AG04450 (cell line): ENCODE measurements around the gene SLC8A1. TPM values are rescaled to one million over a fixed set of nuclear protein-coding genes. Genes with fewer than 3 reads are reported as not detected.

Source experiments
- CTCF ChIA-PET: fragments of 300-600, 350-600 bp; formaldehyde crosslinking; extraction: SDS; loops from one replicate; lab custom pipeline; 2022; ENCODE audit warnings: antibody characterized with exemption, inconsistent platforms; lab: Charles Lee
- POLR2A ChIA-PET: fragments of 350-600 bp; formaldehyde crosslinking; extraction: SDS; loops from one replicate; lab custom pipeline; 2021; ENCODE audit warnings: antibody characterized with exemption, inconsistent platforms; lab: Yijun Ruan, JAX
- DNase-seq: peaks from one replicate; pipeline ENCODE4 v3.0.0-alpha.2; 2011; ENCODE audit warnings: low read depth, low spot score
- H3K27ac ChIP-seq: one replicate; pipeline ENCODE4 v1.5.1; 2012; ENCODE audit warnings: low read depth, low read length, control low read depth
- H3K27me3 ChIP-seq: one replicate; pipeline ENCODE4 v1.6.0; 2012; ENCODE audit warnings: low read length; ENCODE audit not compliant: control insufficient read depth, insufficient read depth
- H3K4me3 ChIP-seq: 2 replicates; pipeline ENCODE4 v1.5.1; 2011; ENCODE audit warnings: mild to moderate bottlenecking, low read depth, low read length, control low read depth
- H3K9me3 ChIP-seq: 2 replicates; pipeline ENCODE4 v1.5.1; 2012; ENCODE audit warnings: low read length; ENCODE audit not compliant: control insufficient read depth, insufficient read depth
- CTCF ChIP-seq: IDR thresholded peaks from 2 replicates; pipeline ENCODE4 v1.5.1; 2011; ENCODE audit warnings: low read depth, low read length, control low read depth, inconsistent platforms
- polyA plus RNA-seq: library from polyadenylated mRNA; depleted of rRNA; stranded (reverse); fragments of >200 nt; gene quantifications from 2 replicates; pipeline ENCODE4 v1.2.3, GENCODE V29; 2011

Gene SLC8A1
- polyA plus RNA-seq, 1 experiment: 19.3 TPM

DNA sequence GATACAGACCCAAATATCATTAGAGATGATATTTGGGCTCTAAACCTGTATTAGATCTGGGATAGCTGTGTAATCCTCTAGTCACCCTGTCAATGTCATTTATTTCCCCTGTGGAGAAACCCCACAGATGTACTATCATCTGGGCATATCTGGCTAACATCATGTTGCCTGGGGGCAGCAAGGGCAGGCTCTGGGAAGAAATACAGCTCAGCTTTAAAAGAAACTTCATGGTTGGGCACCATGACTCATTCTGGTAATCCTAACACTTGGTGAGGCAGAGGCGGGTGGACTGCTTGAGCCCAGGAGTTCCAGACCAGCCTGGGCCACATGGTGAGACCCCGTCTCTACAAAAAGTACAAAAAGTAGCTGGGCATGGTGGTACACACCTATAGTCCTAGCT is 282.5 kb downstream of the SLC8A1 start:
- TF ChIP-seq CTCF: no peak
- no peaks in the 10 kb centered on the region for H3K27me3 ChIP-seq
- DNase-seq: no peak
- no peak overlapping the region for H3K27ac ChIP-seq
- no peaks in the 10 kb centered on the region for H3K9me3 ChIP-seq
- CTCF ChIA-PET: no interaction called here
- POLR2A ChIA-PET: no interaction called here
- no peak overlapping the region for H3K4me3 ChIP-seq

- no peak for TF ChIP-seq CTCF
- Histone ChIP-seq H3K27me3 (no peaks in the 10 kb centered on the region), H3K4me3 (no peak overlapping the region), H3K27ac (no peak overlapping the region), H3K9me3 (no peaks in the 10 kb centered on the region)
- ChIA-PET CTCF (no interaction called here), POLR2A (no interaction called here)
- no peak for DNase-seq
These were observed 283.3 kb downstream of the SLC8A1 start for GRCh38 chr2:40168546-40168945.

DNA sequence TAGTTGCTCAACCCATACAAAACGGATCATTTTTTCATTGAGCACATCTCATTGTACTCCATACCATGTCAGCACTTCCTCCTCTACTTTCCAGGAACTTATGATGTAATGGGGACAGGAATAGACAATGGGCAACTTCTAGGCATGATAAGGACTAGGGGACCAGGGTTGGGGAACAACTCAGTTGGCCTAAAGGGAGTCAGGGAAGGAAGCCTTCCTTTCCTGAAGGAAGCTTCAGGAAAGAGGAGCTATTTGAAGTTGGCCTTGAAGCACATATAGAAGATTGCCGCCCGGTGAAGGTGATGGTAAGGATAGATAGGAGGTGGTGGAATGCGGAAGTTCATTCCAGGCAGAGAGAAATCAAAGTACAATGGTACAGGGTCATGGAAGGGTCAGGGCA is 283.9 kb downstream of the SLC8A1 start:
- H3K9me3 ChIP-seq: no peaks in the 10 kb centered on the region
- ChIA-PET POLR2A (no interaction called here), CTCF (no interaction called here)
- DNase-seq: no peak
- no peak for TF ChIP-seq CTCF
- no peak overlapping the region for H3K27ac ChIP-seq
- H3K4me3 ChIP-seq: no peak overlapping the region
- no peaks in the 10 kb centered on the region for H3K27me3 ChIP-seq

DNA sequence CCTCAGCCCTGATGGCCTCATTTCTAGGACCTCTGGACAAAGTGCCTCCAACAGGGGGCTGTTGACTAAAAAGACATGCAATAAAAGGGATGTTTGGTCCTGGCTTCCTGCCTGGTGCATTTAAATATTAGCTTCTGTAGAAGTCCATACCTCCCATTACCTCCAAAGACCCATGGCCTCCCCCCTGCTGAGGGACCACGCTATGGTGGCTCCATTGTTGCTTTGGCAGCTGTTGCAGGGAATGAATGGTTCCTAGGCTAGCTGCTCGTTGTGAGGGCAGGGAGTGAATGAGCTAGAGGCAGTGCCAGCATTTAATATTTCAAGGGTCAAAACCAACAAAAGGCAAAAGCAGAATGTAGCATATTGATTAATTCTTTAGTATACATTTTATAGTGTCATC is 285.9 kb downstream of the SLC8A1 start:
- Histone ChIP-seq H3K4me3 (no peak overlapping the region), H3K27ac (no peak overlapping the region), H3K9me3 (no peaks in the 10 kb centered on the region), H3K27me3 (no peaks in the 10 kb centered on the region)
- POLR2A ChIA-PET: no interaction called here
- CTCF ChIA-PET: interaction anchor here (0.9 to 1.3 kb wide), 3 partner anchors 36 to 252 kb away, joined by 3 to 4 read pairs (median 3); no protein-coding TSS in a partner anchor
- no peak for TF ChIP-seq CTCF
- no peak for DNase-seq

DNA sequence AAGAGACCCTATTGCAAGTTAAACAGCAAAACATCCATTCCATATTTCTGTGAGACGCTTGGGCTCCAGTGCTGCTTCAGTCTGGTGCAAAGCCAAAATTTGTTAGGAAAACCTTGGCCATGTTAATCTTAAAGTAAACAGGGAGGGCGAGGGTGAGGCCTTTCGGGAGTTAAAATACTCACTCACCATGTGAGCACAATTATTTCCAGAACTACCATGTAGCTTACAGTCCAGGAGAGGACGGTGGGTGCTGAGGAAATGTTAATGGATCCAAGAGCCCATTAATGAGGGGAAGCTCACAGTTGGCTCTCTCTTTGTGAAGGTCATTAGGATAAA is 286.4 kb downstream of the SLC8A1 start:
- H3K4me3 ChIP-seq: no peak overlapping the region
- ChIA-PET CTCF (interaction anchor here (0.9 to 1.3 kb wide), 3 partner anchors 37 to 252 kb away, joined by 3 to 4 read pairs (median 3); no protein-coding TSS in a partner anchor), POLR2A (no interaction called here)
- DNase-seq: no peak
- H3K9me3 ChIP-seq: no peaks in the 10 kb centered on the region
- no peak for TF ChIP-seq CTCF
- H3K27me3 ChIP-seq: no peaks in the 10 kb centered on the region
- no peak overlapping the region for H3K27ac ChIP-seq
